Neutrophil (primary cell): ENCODE results near the gene NUP153.

Source experiments
- H3K27ac ChIP-seq: fragments of 200-600 bp; sonication (generic); 2 replicates; pipeline ENCODE4 v1.5.1; 2016; ENCODE audit warnings: mild to moderate bottlenecking, moderate library complexity
- H3K27me3 ChIP-seq: fragments of 200-600 bp; sonication (generic); 2 replicates; pipeline ENCODE4 v1.6.0; 2016; ENCODE audit warnings: mild to moderate bottlenecking
- H3K36me3 ChIP-seq: fragments of 200-600 bp; sonication (generic); 2 replicates; pipeline ENCODE4 v1.5.1; 2017
- H3K4me1 ChIP-seq, 2 experiments: fragments of 200-600 bp in 1 of 2; sonication (generic) in 1 of 2; 1 replicate in 1 of 2; 2 replicates in 1 of 2; pipeline versions ENCODE4 v1.5.1 to v1.6.1; 2013 to 2016; ENCODE audit warnings: low read depth in 1 of 2, low read length in 1 of 2, mild to moderate bottlenecking in 1 of 2, moderate library complexity in 1 of 2; ENCODE audit not compliant: control insufficient read depth in 1 of 2, insufficient read depth in 1 of 2
- H3K4me3 ChIP-seq, 2 experiments: fragments of 200-600 bp in 1 of 2; sonication (generic) in 1 of 2; 1 replicate in 1 of 2; 2 replicates in 1 of 2; pipeline ENCODE4 v1.5.1; 2013 to 2016; ENCODE audit warnings: low read depth in 1 of 2, low read length in 1 of 2, mild to moderate bottlenecking in 1 of 2, moderate library complexity in 1 of 2
- H3K9me3 ChIP-seq: fragments of 200-600 bp; sonication (generic); 2 replicates; pipeline ENCODE4 v1.5.1; 2016
- CTCF ChIP-seq: fragments of 200-600 bp; sonication (generic); IDR thresholded peaks from 2 replicates; pipeline ENCODE4 v1.5.1; 2016; ENCODE audit warnings: antibody characterized with exemption

Gene NUP153

GRCh38 chr6:17716221-17716620 is 9.5 kb upstream of the NUP153 start:
- no peaks in the 10 kb centered on the region for H3K4me1 ChIP-seq

GRCh38 chr6:17714879-17715851 is 8.4 kb upstream of the NUP153 start:
- no peak overlapping the region for H3K4me3 ChIP-seq
- no peaks in the 10 kb centered on the region for H3K4me1 ChIP-seq
- H3K27me3 ChIP-seq, result no peaks in the 10 kb centered on the region
- no peaks in the 10 kb centered on the region for H3K36me3 ChIP-seq
- TF ChIP-seq CTCF, result no peak
- no peaks in the 10 kb centered on the region for H3K9me3 ChIP-seq
- H3K27ac ChIP-seq, result no peak overlapping the region

More at GRCh38 chr6:17716221-17716620, 9.5 kb upstream of the NUP153 start:
- H3K4me3 ChIP-seq, result no peak overlapping the region
- H3K9me3 ChIP-seq, result no peaks in the 10 kb centered on the region
- H3K27ac ChIP-seq, result no peak overlapping the region
- no peaks in the 10 kb centered on the region for H3K36me3 ChIP-seq
- TF ChIP-seq CTCF, result no peak
- no peaks in the 10 kb centered on the region for H3K27me3 ChIP-seq

GRCh38 chr6:17714177-17714576 is 7.5 kb upstream of the NUP153 start:
- Histone ChIP-seq H3K27ac (no peak overlapping the region), H3K4me1 (no peaks in the 10 kb centered on the region), H3K27me3 (no peaks in the 10 kb centered on the region), H3K4me3 (no peak overlapping the region), H3K9me3 (no peaks in the 10 kb centered on the region), H3K36me3 (no peaks in the 10 kb centered on the region)
- no peak for TF ChIP-seq CTCF

GRCh38 chr6:17712576-17712975 is 5.9 kb upstream of the NUP153 start:
- H3K27ac ChIP-seq, result no peak overlapping the region
- H3K4me1 ChIP-seq, result no peaks in the 10 kb centered on the region
- no peaks in the 10 kb centered on the region for H3K36me3 ChIP-seq
- no peak overlapping the region for H3K4me3 ChIP-seq
- H3K27me3 ChIP-seq, result no peaks in the 10 kb centered on the region
- no peak for TF ChIP-seq CTCF
- H3K9me3 ChIP-seq, result no peaks in the 10 kb centered on the region

- H3K9me3 ChIP-seq, result no peaks in the 10 kb centered on the region
- H3K4me3 ChIP-seq, result no peak overlapping the region
- peaks cover 11 to 12% of the 10 kb centered on the region in 2 experiments for H3K4me1 ChIP-seq
- TF ChIP-seq CTCF, result no peak
- H3K27me3 ChIP-seq, result no peaks in the 10 kb centered on the region
- H3K27ac ChIP-seq, result no peak overlapping the region
- H3K36me3 ChIP-seq, result no peaks in the 10 kb centered on the region
These were observed 3.6 kb upstream of the NUP153 start for GRCh38 chr6:17710331-17710730.
